ENCODE measurements around the gene PAMR1. TPM values are rescaled to one million over a fixed set of nuclear protein-coding genes. Genes with fewer than 3 reads are reported as not detected.

Gene PAMR1
- total RNA-seq, 1 experiment from 2014 or later: 1.1 TPM

DNA sequence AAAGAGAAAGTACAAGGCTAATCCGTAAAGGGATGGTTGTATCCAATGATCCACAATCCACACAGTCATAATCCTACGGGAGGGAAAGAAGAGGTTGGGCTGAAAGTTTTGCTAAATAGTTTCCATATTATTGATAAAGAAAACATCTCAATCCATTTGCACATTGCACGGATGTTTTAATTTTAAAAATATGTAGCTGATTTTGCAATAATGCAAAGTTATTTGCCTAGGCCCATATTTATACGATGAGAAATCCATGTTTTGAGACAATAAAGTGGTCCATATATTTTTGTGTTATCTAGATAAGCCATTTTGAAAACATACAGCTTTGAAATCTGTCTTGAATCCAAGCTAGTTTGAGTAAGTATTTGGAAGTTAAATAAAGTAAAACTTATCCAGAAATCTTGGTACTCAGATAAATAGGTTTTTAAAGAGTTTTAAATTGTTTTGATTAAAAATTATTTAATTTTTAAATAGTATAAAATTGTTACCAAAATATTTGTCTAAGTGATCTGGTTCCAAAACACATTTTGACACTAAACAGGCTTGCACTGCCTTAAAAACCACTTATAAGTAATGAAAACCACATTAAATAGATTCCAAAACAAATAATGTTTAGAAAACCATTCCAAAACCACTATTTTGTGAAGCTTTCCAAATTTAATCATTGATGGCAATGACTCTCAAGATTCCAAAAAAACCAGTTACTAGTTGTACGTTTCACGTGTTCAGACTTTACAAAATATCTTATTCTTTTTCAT, 38.2 kb upstream of the PAMR1 start:
- BruUV-seq (replicated peaks): no TSS peak
- Histone ChIP-seq H3K27me3 (ENCODE audit: insufficient read depth, low read depth) (no peaks in the 10 kb centered on the region), H3K36me3 (ENCODE audit: low read depth) (no peaks in the 10 kb centered on the region), H3K9me2 (ENCODE audit: insufficient read depth) (no peaks in the 10 kb centered on the region), H3K27ac (no peak overlapping the region), H2AFZ (no peak overlapping the region), H3K9me3 (ENCODE audit: insufficient read depth, low read depth) (no peaks in the 10 kb centered on the region), H3K4me2 (no peak overlapping the region), H3F3A (ENCODE audit: insufficient read depth, low read depth) (peaks cover 16% of the 10 kb centered on the region), H4K20me1 (ENCODE audit: insufficient read depth) (no peaks in the 10 kb centered on the region), H3K4me1 (replicated peaks; ENCODE audit: insufficient read depth) (peaks cover 19% of the 10 kb centered on the region), H3K79me2 (ENCODE audit: low read depth) (no peaks in the 10 kb centered on the region), H3K4me3 (no peak overlapping the region)
- intact Hi-C loops (cut with micrococcal nuclease; ENCODE audit: unreplicated experiment): no loop called here
- DNase-seq: no peak
- ChIA-PET CTCF (no interaction called here), POLR2A (ENCODE audit: unreplicated experiment) (no interaction called here)
- TF ChIP-seq, protein P1, sequence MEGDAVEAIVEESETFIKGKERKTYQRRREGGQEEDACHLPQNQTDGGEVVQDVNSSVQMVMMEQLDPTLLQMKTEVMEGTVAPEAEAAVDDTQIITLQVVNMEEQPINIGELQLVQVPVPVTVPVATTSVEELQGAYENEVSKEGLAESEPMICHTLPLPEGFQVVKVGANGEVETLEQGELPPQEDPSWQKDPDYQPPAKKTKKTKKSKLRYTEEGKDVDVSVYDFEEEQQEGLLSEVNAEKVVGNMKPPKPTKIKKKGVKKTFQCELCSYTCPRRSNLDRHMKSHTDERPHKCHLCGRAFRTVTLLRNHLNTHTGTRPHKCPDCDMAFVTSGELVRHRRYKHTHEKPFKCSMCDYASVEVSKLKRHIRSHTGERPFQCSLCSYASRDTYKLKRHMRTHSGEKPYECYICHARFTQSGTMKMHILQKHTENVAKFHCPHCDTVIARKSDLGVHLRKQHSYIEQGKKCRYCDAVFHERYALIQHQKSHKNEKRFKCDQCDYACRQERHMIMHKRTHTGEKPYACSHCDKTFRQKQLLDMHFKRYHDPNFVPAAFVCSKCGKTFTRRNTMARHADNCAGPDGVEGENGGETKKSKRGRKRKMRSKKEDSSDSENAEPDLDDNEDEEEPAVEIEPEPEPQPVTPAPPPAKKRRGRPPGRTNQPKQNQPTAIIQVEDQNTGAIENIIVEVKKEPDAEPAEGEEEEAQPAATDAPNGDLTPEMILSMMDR (conservative IDR thresholded peaks at IDR 0.05): no peak
- TF ChIP-seq EZH2 (IDR thresholded peaks at IDR 0.05; ENCODE audit: low read depth): no peak

DNA sequence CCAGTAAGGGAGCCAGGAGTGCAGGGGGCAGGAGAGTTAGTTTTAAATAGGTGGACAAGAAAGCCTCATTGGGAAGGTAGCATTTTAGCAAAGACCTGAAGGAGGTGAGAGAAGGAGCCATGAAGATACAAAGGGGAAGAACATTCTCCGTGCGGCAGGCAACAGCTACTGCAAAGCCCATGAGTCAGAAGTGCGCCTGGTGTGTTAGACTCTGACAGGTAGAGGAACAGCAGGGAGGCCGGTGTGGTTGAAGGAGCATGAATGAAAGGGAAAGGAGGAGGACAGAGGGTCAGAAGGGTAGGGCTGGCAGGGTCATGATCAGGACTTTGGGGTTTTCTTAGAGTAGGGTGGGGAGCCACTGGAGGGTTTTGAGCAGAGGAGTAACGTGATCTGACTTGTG, 34.5 kb upstream of the PAMR1 start:
- no peak for DNase-seq
- intact Hi-C loops (cut with micrococcal nuclease; ENCODE audit: unreplicated experiment): no loop called here
- no peaks in the 10 kb centered on the region for H4K20me1 ChIP-seq (ENCODE audit: insufficient read depth)
- no peak overlapping the region for H3K27ac ChIP-seq
- no peak overlapping the region for H3K4me3 ChIP-seq
- H3K9me3 ChIP-seq (ENCODE audit: insufficient read depth, low read depth): no peaks in the 10 kb centered on the region
- POLR2A ChIA-PET (ENCODE audit: unreplicated experiment): no interaction called here
- no TSS peak for BruUV-seq (replicated peaks)
- H3K9me2 ChIP-seq (ENCODE audit: insufficient read depth): no peaks in the 10 kb centered on the region
- no peaks in the 10 kb centered on the region for H3K27me3 ChIP-seq (ENCODE audit: insufficient read depth, low read depth)
- no peaks in the 10 kb centered on the region for H3K4me1 ChIP-seq (replicated peaks; ENCODE audit: insufficient read depth)
- no peaks in the 10 kb centered on the region for H3K79me2 ChIP-seq (ENCODE audit: low read depth)
- TF ChIP-seq, protein P1 (conservative IDR thresholded peaks at IDR 0.05): no peak
- TF ChIP-seq EZH2 (IDR thresholded peaks at IDR 0.05; ENCODE audit: low read depth): no peak
- CTCF ChIA-PET: no interaction called here
- H3K36me3 ChIP-seq (ENCODE audit: low read depth): no peaks in the 10 kb centered on the region
- H3F3A ChIP-seq (ENCODE audit: insufficient read depth, low read depth): no peaks in the 10 kb centered on the region
- no peak overlapping the region for H3K4me2 ChIP-seq
- no peak overlapping the region for H2AFZ ChIP-seq

GRCh38 chr11:35558513-35558912, 33.1 kb upstream of the PAMR1 start:
- CTCF ChIA-PET: no interaction called here
- H3K4me2 ChIP-seq: no peak overlapping the region
- no peaks in the 10 kb centered on the region for H4K20me1 ChIP-seq (ENCODE audit: insufficient read depth)
- no peaks in the 10 kb centered on the region for H3F3A ChIP-seq (ENCODE audit: insufficient read depth, low read depth)
- no peaks in the 10 kb centered on the region for H3K9me2 ChIP-seq (ENCODE audit: insufficient read depth)
- DNase-seq: no peak
- H3K36me3 ChIP-seq (ENCODE audit: low read depth): no peaks in the 10 kb centered on the region
- intact Hi-C loops (cut with micrococcal nuclease; ENCODE audit: unreplicated experiment): no loop called here
- TF ChIP-seq EZH2 (IDR thresholded peaks at IDR 0.05; ENCODE audit: low read depth): no peak
- TF ChIP-seq, protein P1 (conservative IDR thresholded peaks at IDR 0.05): no peak
- POLR2A ChIA-PET (ENCODE audit: unreplicated experiment): no interaction called here
- H3K79me2 ChIP-seq (ENCODE audit: low read depth): no peaks in the 10 kb centered on the region
- H3K27me3 ChIP-seq (ENCODE audit: insufficient read depth, low read depth): no peaks in the 10 kb centered on the region
- no peak overlapping the region for H3K4me3 ChIP-seq
- H2AFZ ChIP-seq: no peak overlapping the region
- H3K9me3 ChIP-seq (ENCODE audit: insufficient read depth, low read depth): no peaks in the 10 kb centered on the region
- no TSS peak for BruUV-seq (replicated peaks)
- peaks cover 11% of the 10 kb centered on the region for H3K4me1 ChIP-seq (replicated peaks; ENCODE audit: insufficient read depth)
- H3K27ac ChIP-seq: no peak overlapping the region
